Kidney (tissue), 14 donors: ENCODE results near the gene SLU7. TPM values are rescaled to one million over a fixed set of nuclear protein-coding genes. Genes with fewer than 3 reads are reported as not detected.

ENCODE experiments used
- DNase-seq, 5 donors: peaks; one replicate each; pipeline ENCODE4 v3.0.0-alpha.2; 2013 to 2020
- FAIRE-seq: peaks from 2 replicates; lab custom pipeline; 2012; peaks lifted over from hg19 to GRCh38; lab: Jason Lieb, UNC
- H3K27ac ChIP-seq, 2 donors: one replicate each; pipeline ENCODE4 v1.7.0; 2013; ENCODE audit warnings: low read depth in 2 of 2, low read length in 2 of 2, inconsistent platforms in 1 of 2
- H3K27me3 ChIP-seq: one replicate; pipeline ENCODE4 v1.7.1; 2013; ENCODE audit warnings: low read length, inconsistent platforms; ENCODE audit not compliant: control insufficient read depth, insufficient read depth
- H3K36me3 ChIP-seq, 3 donors: one replicate each; pipeline versions ENCODE4 v1.7.0 to v1.7.1; 2013; ENCODE audit warnings: low read length in 3 of 3, control low read depth in 1 of 3, inconsistent platforms in 1 of 3; ENCODE audit not compliant: insufficient read depth in 3 of 3, control insufficient read depth in 2 of 3
- H3K4me1 ChIP-seq, 3 donors: one replicate each; pipeline versions ENCODE4 v1.7.0 to v1.7.1; 2013; ENCODE audit warnings: low read length in 3 of 3, inconsistent platforms in 1 of 3, low read depth in 1 of 3; ENCODE audit not compliant: control insufficient read depth in 2 of 3, insufficient read depth in 2 of 3
- H3K4me3 ChIP-seq, 3 donors: one replicate each; pipeline versions ENCODE4 v1.7.0 to v1.8.1; 2013; ENCODE audit warnings: low read length in 3 of 3, control low read depth in 1 of 3, inconsistent platforms in 1 of 3
- H3K9ac ChIP-seq, 3 donors: one replicate each; pipeline versions ENCODE4 v1.7.0 to v1.7.1; 2013; ENCODE audit warnings: low read length in 3 of 3, control low read depth in 1 of 3, inconsistent platforms in 1 of 3
- H3K9me3 ChIP-seq, 3 donors: one replicate each; pipeline versions ENCODE4 v1.7.0 to v1.7.1; 2013; ENCODE audit warnings: low read length in 3 of 3, control low read depth in 1 of 3, inconsistent platforms in 1 of 3; ENCODE audit not compliant: control insufficient read depth in 2 of 3, insufficient read depth in 1 of 3
- intact Hi-C: fragments of 100-400 bp; cut with DNase I; formaldehyde crosslinking; loops from one replicate; pipeline ENCODE4 v1.11.1; 2022
- polyA plus RNA-seq: library from polyadenylated mRNA; stranded (reverse); fragments of 350-450 nt; fragmentation: Illumina TruSeq; extraction: RNeasy Lipid Tissue Mini Kit (QIAGEN cat#74804); gene quantifications from one replicate; pipeline ENCODE4 v1.2.3, GENCODE V29; 2014; ENCODE audit warnings: low read depth, low replicate concordance; ENCODE audit not compliant: insufficient read depth
- total RNA-seq: library from RNA; stranded (reverse); fragmentation: NEBNext Ultra II Directional; extraction: Animal tissue kit (Norgen Biotek cat#: 25700); gene quantifications from one replicate; pipeline ENCODE4 v1.2.1, GENCODE V29; 2021
- TF ChIP-seq, protein P1 (sequence below): IDR thresholded peaks from 3 replicates; pipeline ENCODE4 v1.5.1; 2012; ENCODE audit warnings: mild to moderate bottlenecking, moderate library complexity, borderline replicate concordance; ENCODE audit not compliant: insufficient read depth; ENCODE audit errors: extremely low read depth
- donor health status: control.
- donor health status: control.
- donor health status: control.
- donor health status: control.
- donor health status: control.
- donor health status: DM: yes; HTN: yes; CAD: no.
- donor health status: Normal renal cell carcinoma (clear cell type).

SLU7 gene
- total and polyA plus RNA-seq, 2 donors from 2014 or later: 41.7 to 56.9 TPM

DNA sequence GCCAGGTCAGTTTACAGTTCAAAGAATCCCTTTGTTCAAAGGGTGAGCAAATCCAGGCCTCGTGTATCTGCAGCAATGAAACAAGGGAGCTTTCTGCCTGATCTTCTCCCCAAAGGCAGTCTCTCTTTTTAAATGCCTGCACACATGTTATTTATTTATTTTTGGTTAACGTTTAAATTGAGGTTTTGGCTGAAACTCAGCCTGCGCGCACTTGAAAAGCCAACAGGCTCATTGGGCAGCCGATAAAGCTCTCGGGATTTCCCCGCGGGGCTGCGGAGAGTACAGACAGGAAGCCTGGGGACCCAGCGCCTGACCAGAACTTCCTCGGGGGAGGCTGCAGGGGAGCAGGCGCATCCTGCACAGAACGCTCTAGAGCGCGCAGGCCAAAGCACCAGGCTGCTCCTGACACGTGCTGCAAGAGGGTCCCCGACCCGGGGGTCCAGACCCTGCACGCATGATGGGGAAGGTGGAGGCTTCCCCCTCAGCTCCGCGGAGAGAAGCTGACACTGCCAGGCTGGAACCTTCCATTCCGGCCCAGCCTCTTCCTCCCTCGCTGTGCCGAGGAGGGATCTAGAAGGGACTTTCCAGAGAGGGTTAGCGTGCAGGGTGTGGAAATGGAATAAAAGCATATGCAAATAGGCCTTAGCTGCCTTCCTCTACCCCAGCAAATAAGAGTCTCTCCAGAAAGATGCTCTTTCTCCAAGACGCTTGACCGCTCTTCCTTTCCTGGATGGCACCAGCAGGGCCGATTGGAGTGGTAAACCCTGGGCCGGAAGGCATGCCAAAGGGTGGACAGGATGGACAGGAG, 48.9 kb upstream of the SLU7 start:
- Histone ChIP-seq H3K27me3 (no peaks in the 10 kb centered on the region), H3K4me1 (peaks cover 0 to 2% (median 2%) of the 10 kb centered on the region in 3 donors), H3K27ac (peak overlapping the region in 1 of 2 donors; percentile 43), H3K9ac (peak overlapping the region in 1 of 3 donors; percentile 3), H3K36me3 (no peaks in the 10 kb centered on the region), H3K9me3 (no peaks in the 10 kb centered on the region), H3K4me3 (peak overlapping the region; percentile 14 to 57 (median 42))
- DNase-seq (peak; percentile 65 to 93 (median 75)), FAIRE-seq (no peak)
- intact Hi-C loops: no loop called here
- TF ChIP-seq, protein P1, sequence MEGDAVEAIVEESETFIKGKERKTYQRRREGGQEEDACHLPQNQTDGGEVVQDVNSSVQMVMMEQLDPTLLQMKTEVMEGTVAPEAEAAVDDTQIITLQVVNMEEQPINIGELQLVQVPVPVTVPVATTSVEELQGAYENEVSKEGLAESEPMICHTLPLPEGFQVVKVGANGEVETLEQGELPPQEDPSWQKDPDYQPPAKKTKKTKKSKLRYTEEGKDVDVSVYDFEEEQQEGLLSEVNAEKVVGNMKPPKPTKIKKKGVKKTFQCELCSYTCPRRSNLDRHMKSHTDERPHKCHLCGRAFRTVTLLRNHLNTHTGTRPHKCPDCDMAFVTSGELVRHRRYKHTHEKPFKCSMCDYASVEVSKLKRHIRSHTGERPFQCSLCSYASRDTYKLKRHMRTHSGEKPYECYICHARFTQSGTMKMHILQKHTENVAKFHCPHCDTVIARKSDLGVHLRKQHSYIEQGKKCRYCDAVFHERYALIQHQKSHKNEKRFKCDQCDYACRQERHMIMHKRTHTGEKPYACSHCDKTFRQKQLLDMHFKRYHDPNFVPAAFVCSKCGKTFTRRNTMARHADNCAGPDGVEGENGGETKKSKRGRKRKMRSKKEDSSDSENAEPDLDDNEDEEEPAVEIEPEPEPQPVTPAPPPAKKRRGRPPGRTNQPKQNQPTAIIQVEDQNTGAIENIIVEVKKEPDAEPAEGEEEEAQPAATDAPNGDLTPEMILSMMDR: no peak

DNA sequence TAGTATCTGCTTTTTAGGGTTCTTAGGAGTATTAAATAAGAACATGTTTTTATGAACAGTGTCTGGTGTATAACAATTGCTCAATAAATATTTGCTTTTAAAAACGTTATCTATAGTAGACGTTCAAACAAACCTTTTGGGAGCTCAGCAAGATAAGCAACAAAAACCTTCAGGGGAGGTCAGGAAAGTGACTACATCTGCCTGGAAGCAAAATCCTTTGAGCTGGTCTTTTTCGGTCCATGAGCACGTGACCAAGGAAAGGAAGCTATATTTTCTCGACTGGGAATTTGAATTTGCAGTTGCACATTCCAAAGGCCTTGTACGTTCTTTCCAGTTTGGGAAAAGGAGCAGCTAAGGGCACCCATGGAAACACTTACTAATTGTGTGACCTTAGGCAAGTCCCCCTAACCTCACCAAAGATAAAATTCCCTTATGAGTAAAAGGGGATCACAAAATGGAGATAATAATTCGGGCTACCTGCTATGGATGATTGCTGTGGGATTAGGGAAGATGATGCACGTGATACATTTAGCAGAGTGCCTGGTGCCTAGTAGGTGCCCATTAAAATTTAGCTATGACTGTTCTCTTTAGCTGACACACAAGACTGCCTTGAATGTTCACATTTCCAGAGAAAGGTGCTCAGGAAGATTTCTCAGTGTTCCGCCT, 48.1 kb upstream of the SLU7 start:
- peaks cover 0 to 2% (median 2%) of the 10 kb centered on the region in 3 donors for H3K4me1 ChIP-seq
- TF ChIP-seq, protein P1: no peak
- no peak for FAIRE-seq
- no peaks in the 10 kb centered on the region for H3K9me3 ChIP-seq
- DNase-seq: no peak
- H3K27me3 ChIP-seq: no peaks in the 10 kb centered on the region
- H3K4me3 ChIP-seq: peak overlapping the region in 2 of 3 donors; percentile 2 to 42
- H3K36me3 ChIP-seq: no peaks in the 10 kb centered on the region
- no peak overlapping the region for H3K9ac ChIP-seq
- intact Hi-C loops: no loop called here
- H3K27ac ChIP-seq: peak overlapping the region in 1 of 2 donors; percentile 43

DNA sequence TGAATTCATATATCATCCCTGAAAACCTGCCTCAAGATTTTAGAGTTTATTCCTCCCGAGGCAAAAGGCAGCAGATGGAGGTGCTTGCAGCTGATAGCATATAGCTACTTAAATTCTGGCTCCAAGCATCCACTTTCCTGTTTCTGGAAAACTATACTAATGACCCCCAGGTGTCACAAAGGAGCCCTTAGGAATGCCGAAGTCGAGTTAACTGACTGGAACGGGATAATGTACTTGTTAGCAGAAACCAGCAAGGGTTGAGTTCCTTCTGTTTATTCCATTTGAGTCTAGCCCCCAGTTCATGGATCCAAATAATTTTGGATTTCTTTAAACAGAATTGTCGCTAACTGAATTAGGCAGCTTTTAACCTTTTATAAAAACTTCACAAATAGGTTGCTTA, 47.2 kb upstream of the SLU7 start:
- intact Hi-C loops: no loop called here
- TF ChIP-seq, protein P1: no peak
- FAIRE-seq (no peak), DNase-seq (peak in 3 of 5 donors; percentile 46 to 81 (median 78))
- Histone ChIP-seq H3K9me3 (no peaks in the 10 kb centered on the region), H3K27ac (no peak overlapping the region), H3K4me1 (peaks cover 0 to 2% (median 2%) of the 10 kb centered on the region in 3 donors), H3K36me3 (no peaks in the 10 kb centered on the region), H3K9ac (no peak overlapping the region), H3K4me3 (no peak overlapping the region), H3K27me3 (no peaks in the 10 kb centered on the region)
